ENCODE data around the gene POU2F1.

The POU2F1 gene

DNA sequence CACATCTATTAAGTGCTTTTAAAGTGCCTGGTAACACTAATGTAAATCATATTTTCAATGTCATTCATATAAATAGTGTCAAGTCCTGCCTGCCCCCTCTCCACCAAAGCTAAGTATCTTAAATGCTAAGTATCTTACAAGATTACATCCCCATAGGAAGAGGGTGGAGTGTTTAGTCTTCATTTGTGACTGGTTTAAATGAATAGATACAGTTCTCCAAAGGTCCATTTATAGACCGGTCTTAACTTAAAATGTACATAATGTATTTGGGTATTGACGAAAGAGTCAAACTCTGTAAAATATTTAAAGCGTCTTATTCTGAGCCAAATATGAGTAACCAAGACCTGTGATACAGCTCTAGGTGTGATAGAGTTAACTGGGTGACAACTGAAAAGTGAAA, 60.2 kb downstream of the POU2F1 start:
- Histone ChIP-seq H3K9ac (ENCODE audit: low read depth, low read length) (no peak overlapping the region), H3K36me3 (ENCODE audit: insufficient read depth, low read length) (no peaks in the 10 kb centered on the region), H3K4me3 (ENCODE audit: low read length) (no peak overlapping the region), H3K4me1 (ENCODE audit: control insufficient read depth, insufficient read depth, low read length) (no peaks in the 10 kb centered on the region), H3K4me2 (ENCODE audit: low read length) (no peak overlapping the region), H3K27me3 (ENCODE audit: control insufficient read depth, insufficient read depth, low read length) (no peaks in the 10 kb centered on the region), H3K9me3 (replicated peaks; ENCODE audit: low read length) (no peaks in the 10 kb centered on the region)

DNA sequence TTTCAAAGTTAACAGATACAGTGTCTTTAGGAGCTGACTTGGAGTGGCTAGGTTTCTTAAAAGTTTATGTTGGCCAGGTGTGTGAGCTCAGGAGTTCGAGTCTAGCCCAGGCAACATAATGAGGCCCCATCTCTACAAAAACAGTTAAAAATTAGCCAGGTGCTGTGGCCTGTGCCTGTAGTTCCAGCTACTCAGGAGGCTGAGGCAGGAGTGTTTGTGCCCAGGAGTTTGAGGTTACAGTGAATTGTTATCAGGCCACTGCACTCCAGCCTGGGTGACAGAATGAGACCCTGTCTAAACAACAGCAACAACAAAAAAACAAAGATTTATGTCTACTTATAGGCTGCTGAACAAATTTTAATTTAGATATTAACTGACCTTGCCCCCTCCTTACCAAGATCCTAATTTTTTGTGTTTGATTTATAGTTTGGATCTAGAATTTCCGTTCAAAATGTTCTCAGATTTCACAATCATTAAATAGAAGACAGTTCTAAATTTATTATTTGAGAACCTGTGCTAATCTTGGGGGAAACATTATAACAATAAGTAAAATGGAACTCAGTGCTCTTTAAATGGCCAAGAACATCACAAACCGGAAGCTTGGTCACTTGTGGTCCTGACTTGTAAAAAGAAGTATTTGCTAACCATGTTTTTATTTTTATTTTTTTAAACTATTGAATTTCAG, 67.8 kb downstream of the POU2F1 start:
- no peaks in the 10 kb centered on the region for H3K36me3 ChIP-seq (ENCODE audit: insufficient read depth, low read length)
- no peak overlapping the region for H3K4me3 ChIP-seq (ENCODE audit: low read length)
- no peaks in the 10 kb centered on the region for H3K27me3 ChIP-seq (ENCODE audit: control insufficient read depth, insufficient read depth, low read length)

DNA sequence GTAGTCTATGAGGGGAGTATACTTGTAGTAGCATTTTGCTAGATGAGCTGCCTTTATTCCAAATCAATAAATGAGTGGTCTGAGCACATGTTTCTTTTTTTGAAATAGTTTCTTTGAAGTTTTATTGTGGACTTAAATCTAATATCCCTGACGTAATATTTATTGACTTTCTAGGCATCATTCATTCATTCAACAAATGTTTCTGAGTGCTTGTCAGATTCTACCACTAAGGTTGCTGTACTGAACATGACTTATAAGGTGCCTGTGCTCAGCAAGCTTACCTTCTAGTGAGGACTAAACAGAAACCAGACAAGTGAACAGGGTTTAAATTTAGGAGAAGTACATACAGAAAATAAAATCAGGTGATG, 68.4 kb downstream of the POU2F1 start:
- Histone ChIP-seq H3K27me3 (ENCODE audit: control insufficient read depth, insufficient read depth, low read length) (no peaks in the 10 kb centered on the region), H3K9ac (ENCODE audit: low read depth, low read length) (no peak overlapping the region), H3K36me3 (ENCODE audit: insufficient read depth, low read length) (no peaks in the 10 kb centered on the region), H3K4me1 (ENCODE audit: control insufficient read depth, insufficient read depth, low read length) (peaks cover 4% of the 10 kb centered on the region), H3K4me2 (ENCODE audit: low read length) (no peak overlapping the region), H3K9me3 (replicated peaks; ENCODE audit: low read length) (no peaks in the 10 kb centered on the region), H3K4me3 (ENCODE audit: low read length) (no peak overlapping the region)

More for the DNA sequence above, 67.8 kb downstream of the POU2F1 start:
- Histone ChIP-seq H3K4me1 (ENCODE audit: control insufficient read depth, insufficient read depth, low read length) (peaks cover 4% of the 10 kb centered on the region), H3K9me3 (replicated peaks; ENCODE audit: low read length) (no peaks in the 10 kb centered on the region), H3K4me2 (ENCODE audit: low read length) (no peak overlapping the region), H3K9ac (ENCODE audit: low read depth, low read length) (no peak overlapping the region)

DNA sequence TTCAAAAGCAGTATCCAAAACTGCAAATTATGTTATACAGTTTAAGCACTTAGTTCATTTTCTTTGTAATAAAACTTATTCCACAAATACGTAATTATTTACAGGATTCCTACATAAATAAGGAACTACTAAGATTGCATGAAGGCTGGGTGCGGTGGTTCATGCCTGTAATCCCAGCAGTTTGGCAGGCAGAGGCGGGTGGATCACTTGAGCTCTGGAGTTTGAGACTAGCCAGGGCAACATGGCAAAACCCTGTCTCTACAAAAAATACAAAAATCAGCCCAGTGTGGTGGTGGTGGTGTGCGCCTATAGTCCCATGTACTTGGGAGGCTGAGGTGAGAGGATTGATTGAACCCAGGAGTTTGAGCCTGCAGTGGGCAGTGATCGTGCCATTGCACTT, 69.3 kb downstream of the POU2F1 start:
- no peak overlapping the region for H3K4me2 ChIP-seq (ENCODE audit: low read length)
- H3K9me3 ChIP-seq (replicated peaks; ENCODE audit: low read length), result no peaks in the 10 kb centered on the region
- H3K36me3 ChIP-seq (ENCODE audit: insufficient read depth, low read length), result no peaks in the 10 kb centered on the region
- no peak overlapping the region for H3K4me3 ChIP-seq (ENCODE audit: low read length)
- no peaks in the 10 kb centered on the region for H3K27me3 ChIP-seq (ENCODE audit: control insufficient read depth, insufficient read depth, low read length)
- H3K9ac ChIP-seq (ENCODE audit: low read depth, low read length), result no peak overlapping the region
- peaks cover 4% of the 10 kb centered on the region for H3K4me1 ChIP-seq (ENCODE audit: control insufficient read depth, insufficient read depth, low read length)

DNA sequence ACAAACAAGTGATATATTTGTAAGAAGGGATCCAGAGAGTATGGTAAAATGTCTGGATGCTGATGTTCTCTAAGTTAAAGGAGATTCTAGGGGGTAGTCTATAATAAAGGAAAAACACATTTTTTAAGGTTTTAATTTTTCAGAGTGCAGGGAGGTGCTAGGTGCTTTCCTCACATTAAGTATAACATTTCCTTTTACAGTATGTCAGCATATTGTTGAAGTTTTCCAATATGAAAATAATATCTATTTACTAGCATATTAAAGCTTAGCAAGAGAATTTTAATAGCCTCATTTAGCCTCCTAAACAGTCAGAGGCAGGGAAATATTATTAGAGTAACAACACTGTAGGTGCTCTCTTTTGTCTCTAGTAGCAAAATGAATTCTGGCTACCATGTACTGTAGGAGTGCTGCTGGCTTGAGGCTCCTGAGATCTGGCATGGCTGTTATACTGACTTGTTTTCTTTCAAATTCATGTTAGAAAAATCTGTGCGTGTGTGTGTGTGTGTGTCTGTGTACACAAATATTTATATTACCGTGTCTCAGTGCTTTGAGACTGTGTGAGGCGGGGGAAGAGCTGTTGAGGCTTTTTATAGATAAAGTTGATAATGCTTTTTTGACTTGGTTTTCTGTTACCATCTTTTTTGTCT, 71.0 kb downstream of the POU2F1 start:
- Histone ChIP-seq H3K36me3 (ENCODE audit: insufficient read depth, low read length) (no peaks in the 10 kb centered on the region), H3K9me3 (replicated peaks; ENCODE audit: low read length) (no peaks in the 10 kb centered on the region), H3K9ac (ENCODE audit: low read depth, low read length) (no peak overlapping the region), H3K4me3 (ENCODE audit: low read length) (no peak overlapping the region), H3K27me3 (ENCODE audit: control insufficient read depth, insufficient read depth, low read length) (no peaks in the 10 kb centered on the region), H3K4me1 (ENCODE audit: control insufficient read depth, insufficient read depth, low read length) (peaks cover 4% of the 10 kb centered on the region), H3K4me2 (ENCODE audit: low read length) (no peak overlapping the region)

DNA sequence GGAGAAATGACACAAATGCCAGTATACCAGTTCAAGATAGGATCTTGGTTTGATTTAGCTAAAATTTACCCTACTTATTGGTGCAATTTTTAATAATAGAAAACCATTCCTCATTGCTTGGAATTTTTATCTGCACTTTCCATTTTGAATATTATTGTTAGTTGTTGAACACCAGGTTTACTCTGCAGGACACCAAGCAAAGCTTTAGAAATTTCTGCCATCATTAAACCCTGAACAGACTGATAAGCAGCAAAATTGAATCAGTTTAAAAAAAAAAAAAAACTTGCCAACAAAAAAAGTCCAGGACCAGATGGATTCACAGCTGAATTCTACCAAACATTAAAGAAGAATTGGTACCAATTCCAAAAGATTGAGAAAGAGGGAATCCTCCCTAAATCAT, 71.5 kb downstream of the POU2F1 start:
- H3K4me1 ChIP-seq (ENCODE audit: control insufficient read depth, insufficient read depth, low read length), result peaks cover 4% of the 10 kb centered on the region
- no peaks in the 10 kb centered on the region for H3K36me3 ChIP-seq (ENCODE audit: insufficient read depth, low read length)
- H3K9ac ChIP-seq (ENCODE audit: low read depth, low read length), result no peak overlapping the region
- no peaks in the 10 kb centered on the region for H3K9me3 ChIP-seq (replicated peaks; ENCODE audit: low read length)
- H3K4me2 ChIP-seq (ENCODE audit: low read length), result no peak overlapping the region
- H3K4me3 ChIP-seq (ENCODE audit: low read length), result no peak overlapping the region
- no peaks in the 10 kb centered on the region for H3K27me3 ChIP-seq (ENCODE audit: control insufficient read depth, insufficient read depth, low read length)

DNA sequence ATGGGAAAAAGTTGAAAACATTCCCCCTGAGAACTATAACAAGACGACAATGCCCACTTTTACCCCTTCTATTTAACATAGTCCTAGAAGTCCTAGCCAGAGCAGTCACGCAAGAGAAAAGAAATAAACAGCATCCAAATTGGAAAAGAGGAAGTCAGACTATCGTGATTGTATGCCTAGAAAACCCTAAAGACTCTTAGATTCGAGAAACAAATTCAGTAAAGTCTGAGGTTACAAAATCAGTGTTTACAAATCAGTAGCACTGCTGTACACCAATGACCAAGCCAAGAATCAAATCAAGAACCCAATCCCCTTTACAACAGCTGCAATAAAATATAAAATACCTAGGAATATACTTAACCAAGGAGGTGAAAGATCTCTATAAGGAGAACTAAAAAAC, 72.4 kb downstream of the POU2F1 start:
- H3K4me1 ChIP-seq (ENCODE audit: control insufficient read depth, insufficient read depth, low read length), result peaks cover 5% of the 10 kb centered on the region
- no peak overlapping the region for H3K4me2 ChIP-seq (ENCODE audit: low read length)
- H3K9ac ChIP-seq (ENCODE audit: low read depth, low read length), result no peak overlapping the region
- no peaks in the 10 kb centered on the region for H3K9me3 ChIP-seq (replicated peaks; ENCODE audit: low read length)
- no peaks in the 10 kb centered on the region for H3K27me3 ChIP-seq (ENCODE audit: control insufficient read depth, insufficient read depth, low read length)
- H3K4me3 ChIP-seq (ENCODE audit: low read length), result no peak overlapping the region
- H3K36me3 ChIP-seq (ENCODE audit: insufficient read depth, low read length), result no peaks in the 10 kb centered on the region

DNA sequence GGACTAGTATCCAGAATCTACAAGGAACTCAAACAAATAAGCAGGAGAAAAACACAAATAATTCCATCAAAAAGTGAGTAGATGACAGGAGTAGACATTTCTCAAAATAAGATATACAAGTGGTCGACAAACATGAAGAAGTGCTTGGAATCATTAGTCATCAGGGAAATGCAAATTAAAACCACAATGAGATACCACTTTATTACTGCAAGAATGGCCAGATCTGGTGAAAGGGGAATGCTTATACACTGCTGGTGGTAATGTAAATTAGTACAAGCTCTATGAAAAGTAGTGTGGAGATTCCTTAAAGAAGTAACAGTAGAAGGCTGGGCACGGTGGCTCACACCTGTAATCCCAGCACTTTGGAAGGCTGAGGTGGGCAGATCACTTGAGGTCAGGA, 73.8 kb downstream of the POU2F1 start:
- no peak overlapping the region for H3K4me3 ChIP-seq (ENCODE audit: low read length)
- no peaks in the 10 kb centered on the region for H3K27me3 ChIP-seq (ENCODE audit: control insufficient read depth, insufficient read depth, low read length)
- no peak overlapping the region for H3K4me2 ChIP-seq (ENCODE audit: low read length)
- H3K9me3 ChIP-seq (replicated peaks; ENCODE audit: low read length), result no peaks in the 10 kb centered on the region
- H3K9ac ChIP-seq (ENCODE audit: low read depth, low read length), result no peak overlapping the region
- peaks cover 7% of the 10 kb centered on the region for H3K4me1 ChIP-seq (ENCODE audit: control insufficient read depth, insufficient read depth, low read length)
- H3K36me3 ChIP-seq (ENCODE audit: insufficient read depth, low read length), result no peaks in the 10 kb centered on the region

DNA sequence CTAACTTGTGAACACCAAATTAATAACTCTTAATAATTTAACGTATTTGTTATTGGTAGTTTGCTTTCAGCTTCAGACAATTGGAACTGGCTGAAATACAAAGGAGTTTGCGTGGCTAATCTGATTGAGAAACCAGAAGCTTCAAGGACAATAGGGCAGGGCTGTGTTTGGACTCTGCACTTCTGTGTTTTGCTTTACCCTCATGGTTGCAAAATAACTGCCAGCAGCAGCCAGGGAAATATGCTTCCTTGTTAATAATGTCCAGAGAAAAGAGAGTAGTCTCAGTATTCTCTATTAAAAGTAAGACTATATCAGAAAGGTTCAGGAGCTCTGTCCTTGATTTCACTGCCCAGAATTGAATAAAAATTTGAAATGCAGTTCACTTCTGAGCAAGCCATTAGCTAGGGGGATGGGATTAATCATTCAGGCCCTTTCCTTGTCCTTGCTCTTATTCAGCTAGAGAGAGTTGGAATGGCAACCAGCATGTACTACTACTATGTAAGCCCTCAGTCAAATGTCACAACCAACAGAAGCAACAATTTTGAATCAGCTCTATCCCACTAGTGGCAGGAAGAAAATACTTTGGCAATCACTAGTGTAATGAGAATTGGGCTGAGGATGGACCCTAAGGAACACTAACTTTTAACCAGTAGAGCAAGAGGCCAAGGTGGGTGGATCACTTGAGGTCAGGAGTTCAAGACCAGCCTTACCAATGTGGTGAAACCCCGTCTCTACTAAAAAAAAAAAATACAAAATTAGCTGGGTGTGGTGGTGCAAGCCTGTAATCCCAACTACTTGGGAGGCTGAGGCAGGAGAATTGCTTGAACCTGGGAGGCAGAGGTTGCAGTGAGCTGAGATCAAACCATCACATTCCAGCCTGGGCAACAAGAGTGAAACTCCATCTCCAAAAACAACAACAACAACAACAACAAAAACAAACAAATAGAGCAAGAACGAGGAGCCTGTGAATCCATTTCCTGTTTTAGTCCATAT, 76.8 kb downstream of the POU2F1 start:
- H3K36me3 ChIP-seq (ENCODE audit: insufficient read depth, low read length), result no peaks in the 10 kb centered on the region
- H3K4me2 ChIP-seq (ENCODE audit: low read length), result peak overlapping the region; percentile 27
- no peaks in the 10 kb centered on the region for H3K9me3 ChIP-seq (replicated peaks; ENCODE audit: low read length)
- H3K27me3 ChIP-seq (ENCODE audit: control insufficient read depth, insufficient read depth, low read length), result no peaks in the 10 kb centered on the region
- no peak overlapping the region for H3K9ac ChIP-seq (ENCODE audit: low read depth, low read length)
- peaks cover 3% of the 10 kb centered on the region for H3K4me1 ChIP-seq (ENCODE audit: control insufficient read depth, insufficient read depth, low read length)
- H3K4me3 ChIP-seq (ENCODE audit: low read length), result no peak overlapping the region

DNA sequence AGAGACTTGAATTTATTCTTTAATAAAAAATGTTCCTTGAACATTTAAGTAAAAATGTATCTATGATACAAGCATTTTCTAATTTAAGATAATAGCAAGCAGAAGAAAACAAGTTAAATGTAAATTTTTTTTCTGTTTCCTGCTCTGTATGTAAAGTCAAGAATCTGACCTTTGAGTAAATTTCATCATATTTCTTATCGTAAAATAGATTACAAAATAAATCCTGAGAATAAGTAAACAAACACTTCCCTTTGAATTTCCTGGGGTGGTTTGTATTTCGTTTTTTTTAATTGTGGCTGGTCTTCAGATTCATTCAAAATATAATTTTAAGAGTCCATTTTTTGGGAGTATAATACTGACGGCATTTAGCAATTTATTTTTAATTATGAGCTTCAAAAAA, 77.6 kb downstream of the POU2F1 start:
- Histone ChIP-seq H3K27me3 (ENCODE audit: control insufficient read depth, insufficient read depth, low read length) (no peaks in the 10 kb centered on the region), H3K4me3 (ENCODE audit: low read length) (no peak overlapping the region), H3K36me3 (ENCODE audit: insufficient read depth, low read length) (no peaks in the 10 kb centered on the region), H3K9me3 (replicated peaks; ENCODE audit: low read length) (no peaks in the 10 kb centered on the region), H3K9ac (ENCODE audit: low read depth, low read length) (no peak overlapping the region), H3K4me1 (ENCODE audit: control insufficient read depth, insufficient read depth, low read length) (peaks cover 3% of the 10 kb centered on the region), H3K4me2 (ENCODE audit: low read length) (no peak overlapping the region)

DNA sequence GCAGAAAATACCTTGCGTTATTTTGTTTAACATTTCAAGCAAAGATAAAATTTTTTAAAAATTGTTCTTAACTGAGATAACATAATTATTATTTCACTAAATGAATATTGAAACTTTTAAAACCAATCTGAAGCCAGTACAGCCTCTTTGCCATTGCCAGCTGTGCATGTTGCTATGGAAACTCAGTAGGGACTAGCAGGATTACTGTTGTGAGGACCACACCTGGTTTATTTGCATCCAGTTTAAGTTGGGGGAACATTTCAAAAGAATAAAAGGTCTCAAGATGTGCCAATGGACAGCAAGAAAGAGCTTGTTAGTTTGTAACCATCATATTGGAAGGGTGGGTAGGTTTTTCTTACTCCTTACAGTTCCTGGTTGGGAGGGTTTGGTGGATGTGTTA, 80.7 kb downstream of the POU2F1 start:
- peaks cover 3% of the 10 kb centered on the region for H3K4me1 ChIP-seq (ENCODE audit: control insufficient read depth, insufficient read depth, low read length)
- no peak overlapping the region for H3K4me2 ChIP-seq (ENCODE audit: low read length)
- no peaks in the 10 kb centered on the region for H3K27me3 ChIP-seq (ENCODE audit: control insufficient read depth, insufficient read depth, low read length)
- no peak overlapping the region for H3K9ac ChIP-seq (ENCODE audit: low read depth, low read length)
- H3K4me3 ChIP-seq (ENCODE audit: low read length), result no peak overlapping the region
- no peaks in the 10 kb centered on the region for H3K36me3 ChIP-seq (ENCODE audit: insufficient read depth, low read length)
- H3K9me3 ChIP-seq (replicated peaks; ENCODE audit: low read length), result no peaks in the 10 kb centered on the region

Measured in skeletal muscle satellite cell (primary cell).